IMR-90 (cell line): ENCODE data around the gene MAPK10. TPM values are rescaled to one million over a fixed set of nuclear protein-coding genes. Genes with fewer than 3 reads are reported as not detected.

Experiments
- ATAC-seq: fragments of 200-7000 bp; cut with Tn5 transposase; 2 replicates; pipeline ENCODE4 v1.9.1; 2020; ENCODE audit warnings: low read depth, mild to moderate bottlenecking, moderate library complexity
- BruUV-seq: library from RNA; stranded (reverse); fragments of 400-500 nt; replicated peaks from 2 replicates; lab custom pipeline; 2021; lab: Mats Ljungman, UMichigan
- CTCF ChIA-PET: fragments of 300-600 bp; formaldehyde crosslinking; extraction: SDS; loops from one replicate; lab custom pipeline; 2021; ENCODE audit warnings: antibody characterized with exemption; lab: Yijun Ruan, JAX
- POLR2A ChIA-PET: fragments of 300-600 bp; sonication (Branson Sonifier 250); formaldehyde crosslinking; loops from one replicate; lab custom pipeline; 2022; ENCODE audit warnings: antibody characterized with exemption; ENCODE audit not compliant: unreplicated experiment; lab: Charles Lee
- DNase-seq: peaks from one replicate; pipeline ENCODE4 v3.0.0; 2013
- H2AFZ ChIP-seq: replicated peaks from 2 replicates; pipeline ENCODE3; 2013; ENCODE audit warnings: low read length, mild to moderate bottlenecking; ENCODE audit not compliant: poor library complexity
- H2AK5ac ChIP-seq: 2 replicates; pipeline ENCODE4 v1.6.1; 2013; ENCODE audit warnings: low read depth, low read length, inconsistent platforms
- H2AK9ac ChIP-seq: replicated peaks from 2 replicates; pipeline ENCODE3; 2013; ENCODE audit warnings: mild to moderate bottlenecking, low read depth, low read length, moderate library complexity; ENCODE audit not compliant: poor library complexity
- H2BK120ac ChIP-seq: 2 replicates; pipeline ENCODE4 v1.6.1; 2013; ENCODE audit warnings: low read depth, low read length, inconsistent platforms
- H2BK15ac ChIP-seq: 3 replicates; pipeline ENCODE4 v1.6.1; 2013; ENCODE audit warnings: low read depth, low read length, inconsistent platforms
- H2BK20ac ChIP-seq: 2 replicates; pipeline ENCODE4 v1.6.1; 2013; ENCODE audit warnings: low read depth, mild to moderate bottlenecking, inconsistent platforms, low read length, moderate library complexity
- H2BK5ac ChIP-seq: 2 replicates; pipeline ENCODE4 v1.6.1; 2013; ENCODE audit warnings: mild to moderate bottlenecking, low read depth, low read length, inconsistent platforms; ENCODE audit not compliant: poor library complexity, severe bottlenecking
- H3K14ac ChIP-seq: replicated peaks from 2 replicates; pipeline ENCODE4 v1.6.1; 2013; ENCODE audit warnings: low read depth, low read length, inconsistent platforms
- H3K18ac ChIP-seq: 2 replicates; pipeline ENCODE4 v1.6.1; 2013; ENCODE audit warnings: low read depth, low read length, control low read depth
- H3K23ac ChIP-seq: 2 replicates; pipeline ENCODE4 v1.6.1; 2013; ENCODE audit warnings: low read depth, low read length, inconsistent platforms
- H3K27ac ChIP-seq: 2 replicates; pipeline ENCODE4 v1.5.1; 2013; ENCODE audit warnings: mild to moderate bottlenecking, control low read depth, low read length; ENCODE audit not compliant: insufficient read depth
- H3K27me3 ChIP-seq: 2 replicates; pipeline ENCODE4 v1.6.1; 2013; ENCODE audit warnings: low read length; ENCODE audit not compliant: control insufficient read depth, insufficient read depth
- H3K36me3 ChIP-seq: 2 replicates; pipeline ENCODE4 v1.6.1; 2013; ENCODE audit warnings: low read length, mixed read lengths; ENCODE audit not compliant: control insufficient read depth, insufficient read depth
- H3K4ac ChIP-seq: 2 replicates; pipeline ENCODE4 v1.6.1; 2013; ENCODE audit warnings: low read depth, low read length, inconsistent platforms
- H3K4me1 ChIP-seq: 2 replicates; pipeline ENCODE4 v1.6.1; 2013; ENCODE audit warnings: low read length, mixed read lengths; ENCODE audit not compliant: control insufficient read depth, insufficient read depth
- H3K4me2 ChIP-seq: 2 replicates; pipeline ENCODE4 v1.6.1; 2013; ENCODE audit warnings: low read depth, mild to moderate bottlenecking, control low read depth, low read length, moderate library complexity
- H3K4me3 ChIP-seq: 2 replicates; pipeline ENCODE4 v1.5.1; 2013; ENCODE audit warnings: low read depth, mild to moderate bottlenecking, control low read depth, low read length, moderate library complexity; ENCODE audit not compliant: insufficient read depth
- H3K56ac ChIP-seq: 2 replicates; pipeline ENCODE4 v1.6.1; 2013; ENCODE audit warnings: low read length, inconsistent platforms; ENCODE audit not compliant: insufficient read depth; ENCODE audit errors: extremely low read depth
- H3K79me1 ChIP-seq, 2 experiments: 2 replicates each; pipeline ENCODE4 v1.6.1; 2013; ENCODE audit warnings: low read length in 2 of 2, inconsistent platforms in 1 of 2, low read depth in 1 of 2
- H3K9ac ChIP-seq: 2 replicates; pipeline ENCODE4 v1.6.1; 2013; ENCODE audit warnings: low read depth, low read length, control low read depth
- H3K9me1 ChIP-seq: 2 replicates; pipeline ENCODE4 v1.6.1; 2013; ENCODE audit warnings: low read length, inconsistent platforms; ENCODE audit not compliant: insufficient read depth
- H3K9me3 ChIP-seq: 2 replicates; pipeline ENCODE4 v1.6.1; 2013; ENCODE audit warnings: low read length; ENCODE audit not compliant: control insufficient read depth, insufficient read depth
- H4K20me1 ChIP-seq: 2 replicates; pipeline ENCODE4 v1.6.1; 2013; ENCODE audit warnings: low read length, inconsistent platforms; ENCODE audit not compliant: insufficient read depth
- H4K5ac ChIP-seq: 2 replicates; pipeline ENCODE4 v1.6.1; 2013; ENCODE audit warnings: mild to moderate bottlenecking, low read depth, low read length, control low read depth
- H4K8ac ChIP-seq, 2 experiments: 2 replicates each; pipeline ENCODE4 v1.6.1; 2013; ENCODE audit warnings: low read depth in 2 of 2, low read length in 2 of 2, control low read depth in 1 of 2, inconsistent platforms in 1 of 2
- H4K91ac ChIP-seq: 2 replicates; pipeline ENCODE4 v1.6.1; 2013; ENCODE audit warnings: low read depth, low read length, inconsistent platforms; ENCODE audit not compliant: insufficient read depth
- BHLHE40 ChIP-seq: fragments of 150-350 bp; IDR thresholded peaks from 2 replicates; pipeline ENCODE4 v1.6.1; 2016; ENCODE audit warnings: mild to moderate bottlenecking, low read depth, low read length
- CEBPB ChIP-seq: IDR thresholded peaks from 2 replicates; pipeline ENCODE4 v1.6.1; 2012; ENCODE audit warnings: low read depth, low read length, improper control_type of control experiment
- CHD1 ChIP-seq: IDR thresholded peaks from 2 replicates; pipeline ENCODE4 v1.6.1; 2012; ENCODE audit warnings: low read depth, low read length, improper control_type of control experiment
- CTCF ChIP-seq: conservative IDR thresholded peaks from 2 replicates; pipeline ENCODE4 v1.5.1; 2012; ENCODE audit warnings: mild to moderate bottlenecking, low read depth, low read length, improper control_type of control experiment
- ELK1 ChIP-seq: fragments of 150-350 bp; IDR thresholded peaks from 2 replicates; pipeline ENCODE4 v1.6.1; 2016; ENCODE audit warnings: low read depth, mild to moderate bottlenecking, low read length, moderate library complexity, borderline replicate concordance
- FOS ChIP-seq: fragments of 150-350 bp; IDR thresholded peaks from 2 replicates; pipeline ENCODE4 v1.6.1; 2016; ENCODE audit warnings: low read depth, low read length
- MAZ ChIP-seq: IDR thresholded peaks from 2 replicates; pipeline ENCODE4 v1.6.1; 2012; ENCODE audit warnings: low read depth, mild to moderate bottlenecking, low read length, improper control_type of control experiment, moderate library complexity, borderline replicate concordance
- POLR2A ChIP-seq: IDR thresholded peaks from 2 replicates; pipeline ENCODE4 v1.6.1; 2012; ENCODE audit warnings: mild to moderate bottlenecking, low read depth, low read length
- RAD21 ChIP-seq: IDR thresholded peaks from 2 replicates; pipeline ENCODE4 v1.6.1; 2012; ENCODE audit warnings: low read length, improper control_type of control experiment
- RCOR1 ChIP-seq: IDR thresholded peaks from 2 replicates; pipeline ENCODE4 v1.6.1; 2012; ENCODE audit warnings: mild to moderate bottlenecking, low read length, improper control_type of control experiment; ENCODE audit not compliant: insufficient replicate concordance
- RFX5 ChIP-seq: IDR thresholded peaks from 2 replicates; pipeline ENCODE4 v1.8.0; 2012; ENCODE audit warnings: low read depth, mild to moderate bottlenecking, low read length, moderate library complexity
- SMC3 ChIP-seq: fragments of 150-350 bp; IDR thresholded peaks from 2 replicates; pipeline ENCODE4 v1.6.1; 2016; ENCODE audit warnings: low read depth, mild to moderate bottlenecking, antibody characterized with exemption, low read length, moderate library complexity
- USF2 ChIP-seq: fragments of 150-350 bp; IDR thresholded peaks from 2 replicates; pipeline ENCODE4 v1.6.1; 2017; ENCODE audit warnings: mild to moderate bottlenecking, antibody characterized with exemption, low read length, low read depth
- dilution Hi-C: fragments of 300-500 bp; cut with HindIII; formaldehyde crosslinking; loops from one replicate; pipeline ENCODE4 v1.14.3; 2018; ENCODE audit warnings: low sequenced_read_pairs; ENCODE audit not compliant: unreplicated experiment
- in situ Hi-C: fragments of 300-500 bp; cut with MboI; formaldehyde crosslinking; loops from 3 replicates; pipeline ENCODE4 v1.14.3; 2019; ENCODE audit warnings: low sequenced_read_pairs, inconsistent platforms, mixed read lengths
- intact Hi-C: fragments of 100-400 bp; cut with micrococcal nuclease; formaldehyde crosslinking; loops from 2 replicates; pipeline ENCODE4 v1.10.0; 2022
- polyA plus RNA-seq, 3 experiments: library from polyadenylated mRNA; depleted of rRNA; stranded (reverse); fragments of >200 nt; gene quantifications; 2 replicates each; pipeline ENCODE4 v1.2.3, GENCODE V29; 2012; ENCODE audit warnings: low replicate concordance in 1 of 3
- total RNA-seq: library from RNA; depleted of rRNA; stranded (reverse); fragments of >200 nt; gene quantifications from 2 replicates; pipeline ENCODE4 v1.2.3, GENCODE V29; 2012

Gene MAPK10
- total and polyA plus RNA-seq, 2 of the 4 experiments (the other 2 are of a cell fraction), result 2.8 to 6.5 TPM

- Histone ChIP-seq H3K56ac (no peak overlapping the region), H2BK5ac (no peak overlapping the region), H3K4ac (no peak overlapping the region), H3K23ac (no peak overlapping the region), H3K9me3 (no peaks in the 10 kb centered on the region), H3K36me3 (0 out of 2 replicates have a peak, but pooled peaks cover 1% of the 10 kb centered on the region), H3K27me3 (no peaks in the 10 kb centered on the region), H2BK20ac (no peak overlapping the region), H3K4me3 (no peak overlapping the region), H2AK5ac (no peak overlapping the region), H4K5ac (no peak overlapping the region), H3K4me1 (no peaks in the 10 kb centered on the region), H3K9ac (no peak overlapping the region), H3K18ac (no peak overlapping the region), H2AK9ac (no peak overlapping the region), H4K91ac (no peak overlapping the region), H3K27ac (no peak overlapping the region), H3K14ac (no peak overlapping the region), H3K79me1 (no peaks in the 10 kb centered on the region), H2AFZ (no peak overlapping the region), H3K9me1 (no peaks in the 10 kb centered on the region; the same call in 1 of the 2 replicates), H2BK15ac (no peak overlapping the region), H4K20me1 (no peaks in the 10 kb centered on the region), H4K8ac (no peak overlapping the region), H2BK120ac (no peak overlapping the region), H3K4me2 (no peak overlapping the region)
- in situ Hi-C loops (no loop called here), dilution Hi-C loops (no loop called here), intact Hi-C loops (no loop called here)
- no TSS peak for BruUV-seq
- DNase-seq (no peak), ATAC-seq (no peak)
- CTCF ChIA-PET, result no interaction called here
- POLR2A ChIA-PET, result no interaction called here
- no peak for TF ChIP-seq CEBPB
- no peak for TF ChIP-seq SMC3
- no peak for TF ChIP-seq MAZ
- TF ChIP-seq BHLHE40, result no peak
- TF ChIP-seq ELK1, result no peak
- TF ChIP-seq RCOR1, result no peak
- no peak for TF ChIP-seq RAD21
- no peak for TF ChIP-seq POLR2A
- no peak for TF ChIP-seq CHD1
- no peak for TF ChIP-seq FOS
- TF ChIP-seq CTCF, result no peak
- no peak for TF ChIP-seq USF2
- TF ChIP-seq RFX5, result no peak
Observed at GRCh38 chr4:86019906-86020305, 339.9 kb downstream of the MAPK10 start.
